ENCODE data around the gene NXPE1.
"Not testable (repeated sequence)": the region's sequence is repeated elsewhere in the genome, so short reads cannot be mapped to it uniquely, and the experiment has no call there.

Gene NXPE1

GRCh38 chr11:114607753-114608459 is 48.2 kb upstream of the NXPE1 start:
- H3K79me2 ChIP-seq (ENCODE audit: control insufficient read depth, low read length): no peaks in the 10 kb centered on the region
- TF ChIP-seq, protein P1, sequence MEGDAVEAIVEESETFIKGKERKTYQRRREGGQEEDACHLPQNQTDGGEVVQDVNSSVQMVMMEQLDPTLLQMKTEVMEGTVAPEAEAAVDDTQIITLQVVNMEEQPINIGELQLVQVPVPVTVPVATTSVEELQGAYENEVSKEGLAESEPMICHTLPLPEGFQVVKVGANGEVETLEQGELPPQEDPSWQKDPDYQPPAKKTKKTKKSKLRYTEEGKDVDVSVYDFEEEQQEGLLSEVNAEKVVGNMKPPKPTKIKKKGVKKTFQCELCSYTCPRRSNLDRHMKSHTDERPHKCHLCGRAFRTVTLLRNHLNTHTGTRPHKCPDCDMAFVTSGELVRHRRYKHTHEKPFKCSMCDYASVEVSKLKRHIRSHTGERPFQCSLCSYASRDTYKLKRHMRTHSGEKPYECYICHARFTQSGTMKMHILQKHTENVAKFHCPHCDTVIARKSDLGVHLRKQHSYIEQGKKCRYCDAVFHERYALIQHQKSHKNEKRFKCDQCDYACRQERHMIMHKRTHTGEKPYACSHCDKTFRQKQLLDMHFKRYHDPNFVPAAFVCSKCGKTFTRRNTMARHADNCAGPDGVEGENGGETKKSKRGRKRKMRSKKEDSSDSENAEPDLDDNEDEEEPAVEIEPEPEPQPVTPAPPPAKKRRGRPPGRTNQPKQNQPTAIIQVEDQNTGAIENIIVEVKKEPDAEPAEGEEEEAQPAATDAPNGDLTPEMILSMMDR (IDR thresholded peaks at IDR 0.05; ENCODE audit: low read depth, low read length, poor library complexity, severe bottlenecking): no peak
- no peak for TF ChIP-seq EZH2phosphoT487 (IDR thresholded peaks at IDR 0.05; ENCODE audit: borderline replicate concordance, low read length)
- H3F3A ChIP-seq (ENCODE audit: control insufficient read depth, insufficient read depth): no peaks in the 10 kb centered on the region
- H3K4me2 ChIP-seq (ENCODE audit: low read length): no peak overlapping the region
- no peak overlapping the region for H3K4me3 ChIP-seq (ENCODE audit: low read length)
- no peaks in the 10 kb centered on the region for H3K27me3 ChIP-seq (ENCODE audit: control insufficient read depth, low read length)
- H3K9me2 ChIP-seq (replicated peaks; ENCODE audit: control insufficient read depth, low read length): no peaks in the 10 kb centered on the region
- H3K4me1 ChIP-seq (ENCODE audit: control insufficient read depth, low read length): no peaks in the 10 kb centered on the region
- H3K27ac ChIP-seq (ENCODE audit: low read depth, low read length): no peak overlapping the region
- H3K36me3 ChIP-seq (ENCODE audit: control insufficient read depth, low read length): no peaks in the 10 kb centered on the region
- H4K20me1 ChIP-seq (ENCODE audit: control insufficient read depth, insufficient read depth, low read depth, low read length): no peaks in the 10 kb centered on the region
- H3K9me3 ChIP-seq (ENCODE audit: control insufficient read depth, insufficient read depth, low read length): peaks cover 16% of the 10 kb centered on the region; the same call in 1 of the 2 replicates

DNA sequence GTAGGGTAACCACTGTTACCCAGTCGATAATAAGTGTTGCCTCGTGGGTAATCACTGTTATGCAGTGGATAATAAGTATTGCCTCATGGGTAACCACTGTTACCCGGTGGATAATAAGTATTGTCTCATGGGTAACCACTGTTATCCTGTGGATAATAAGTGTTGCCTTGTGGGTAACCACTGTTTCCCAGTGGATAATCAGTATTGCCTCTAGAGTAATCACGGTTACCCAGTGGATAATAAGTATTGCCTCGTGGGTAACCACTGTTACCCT is 47.1 kb upstream of the NXPE1 start:
- not testable (repeated sequence) for H3K9me2 ChIP-seq (replicated peaks; ENCODE audit: control insufficient read depth, low read length); H3K4me1 ChIP-seq (ENCODE audit: control insufficient read depth, low read length); H3K4me2 ChIP-seq (ENCODE audit: low read length); H3K4me3 ChIP-seq (ENCODE audit: low read length); H3K27ac ChIP-seq (ENCODE audit: low read depth, low read length); H4K20me1 ChIP-seq (ENCODE audit: control insufficient read depth, insufficient read depth, low read depth, low read length); H3K27me3 ChIP-seq (ENCODE audit: control insufficient read depth, low read length); H3F3A ChIP-seq (ENCODE audit: control insufficient read depth, insufficient read depth); H3K36me3 ChIP-seq (ENCODE audit: control insufficient read depth, low read length); H3K79me2 ChIP-seq (ENCODE audit: control insufficient read depth, low read length)
- H3K9me3 ChIP-seq (ENCODE audit: control insufficient read depth, insufficient read depth, low read length): peaks cover 12% of the 10 kb centered on the region; the same call in 1 of the 2 replicates

DNA sequence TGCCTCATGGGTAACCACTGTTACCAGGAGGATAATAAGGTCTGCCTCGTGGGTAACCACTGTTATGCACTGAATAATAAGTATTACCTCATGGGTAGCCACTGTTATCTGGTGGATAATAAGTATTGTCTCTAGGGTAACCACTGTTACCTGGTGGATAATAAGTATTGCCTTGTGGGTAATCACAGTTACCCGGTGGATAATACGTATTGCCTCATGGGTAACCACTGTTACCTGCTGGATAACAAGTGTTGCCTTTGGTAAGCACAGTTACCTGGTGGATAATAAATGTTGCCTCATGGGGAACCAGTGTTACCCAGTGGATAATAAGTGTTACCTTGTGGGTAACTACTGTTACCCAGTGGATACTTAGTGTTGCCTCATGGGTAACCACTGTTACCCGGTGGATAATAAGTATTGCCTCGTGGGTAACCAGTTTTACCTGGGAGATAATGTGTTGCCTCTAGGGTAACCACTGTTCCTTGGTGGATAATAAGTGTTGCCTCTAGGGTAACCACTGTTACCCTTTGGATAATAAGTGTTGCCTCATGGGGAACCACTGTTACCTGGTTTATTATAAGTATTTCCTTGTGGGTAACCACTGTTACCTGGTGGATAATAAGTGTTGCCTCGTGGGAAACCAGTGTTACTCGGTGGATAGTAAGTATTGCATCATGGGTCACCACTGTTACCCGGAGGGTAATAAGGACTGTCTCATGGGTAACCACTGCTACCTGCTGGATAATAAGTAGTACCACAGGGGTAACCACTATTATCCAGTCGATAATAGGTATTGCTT is 46.5 kb upstream of the NXPE1 start:
- Histone ChIP-seq H3F3A (ENCODE audit: control insufficient read depth, insufficient read depth) (no peaks in the 10 kb centered on the region), H3K9me2 (replicated peaks; ENCODE audit: control insufficient read depth, low read length) (no peaks in the 10 kb centered on the region), H3K27ac (ENCODE audit: low read depth, low read length) (no peak overlapping the region), H3K9me3 (ENCODE audit: control insufficient read depth, insufficient read depth, low read length) (peaks cover 7% of the 10 kb centered on the region; the same call in 1 of the 2 replicates), H3K36me3 (ENCODE audit: control insufficient read depth, low read length) (no peaks in the 10 kb centered on the region), H4K20me1 (ENCODE audit: control insufficient read depth, insufficient read depth, low read depth, low read length) (no peaks in the 10 kb centered on the region), H3K4me1 (ENCODE audit: control insufficient read depth, low read length) (no peaks in the 10 kb centered on the region), H3K4me3 (ENCODE audit: low read length) (no peak overlapping the region), H3K79me2 (ENCODE audit: control insufficient read depth, low read length) (no peaks in the 10 kb centered on the region), H3K27me3 (ENCODE audit: control insufficient read depth, low read length) (no peaks in the 10 kb centered on the region), H3K4me2 (ENCODE audit: low read length) (no peak overlapping the region)
- no peak for TF ChIP-seq EZH2phosphoT487 (IDR thresholded peaks at IDR 0.05; ENCODE audit: borderline replicate concordance, low read length)
- TF ChIP-seq, protein P1 (IDR thresholded peaks at IDR 0.05; ENCODE audit: low read depth, low read length, poor library complexity, severe bottlenecking): no peak

GRCh38 chr11:114605370-114605769 is 45.7 kb upstream of the NXPE1 start:
- no peak overlapping the region for H3K4me2 ChIP-seq (ENCODE audit: low read length)
- no peaks in the 10 kb centered on the region for H4K20me1 ChIP-seq (ENCODE audit: control insufficient read depth, insufficient read depth, low read depth, low read length)
- H3K27ac ChIP-seq (ENCODE audit: low read depth, low read length): no peak overlapping the region
- TF ChIP-seq, protein P1 (IDR thresholded peaks at IDR 0.05; ENCODE audit: low read depth, low read length, poor library complexity, severe bottlenecking): no peak
- no peak for TF ChIP-seq EZH2phosphoT487 (IDR thresholded peaks at IDR 0.05; ENCODE audit: borderline replicate concordance, low read length)
- no peaks in the 10 kb centered on the region for H3K9me2 ChIP-seq (replicated peaks; ENCODE audit: control insufficient read depth, low read length)
- no peaks in the 10 kb centered on the region for H3K79me2 ChIP-seq (ENCODE audit: control insufficient read depth, low read length)
- H3K36me3 ChIP-seq (ENCODE audit: control insufficient read depth, low read length): no peaks in the 10 kb centered on the region
- no peaks in the 10 kb centered on the region for H3F3A ChIP-seq (ENCODE audit: control insufficient read depth, insufficient read depth)
- H3K9me3 ChIP-seq (ENCODE audit: control insufficient read depth, insufficient read depth, low read length): peaks cover 7% of the 10 kb centered on the region; the same call in 1 of the 2 replicates
- no peaks in the 10 kb centered on the region for H3K4me1 ChIP-seq (ENCODE audit: control insufficient read depth, low read length)
- H3K27me3 ChIP-seq (ENCODE audit: control insufficient read depth, low read length): no peaks in the 10 kb centered on the region
- H3K4me3 ChIP-seq (ENCODE audit: low read length): no peak overlapping the region
